Astrocyte of the spinal cord (primary cell): Measurements from ENCODE around the gene KCNQ5.

ENCODE experiments used
- DNase-seq: peaks from one replicate; pipeline ENCODE4 v3.0.0; 2011; ENCODE audit warnings: low read depth, low spot score
- H3K4me3 ChIP-seq: 2 replicates; pipeline ENCODE4 v1.5.1; 2011; ENCODE audit warnings: low read depth, mild to moderate bottlenecking, low read length, moderate library complexity
- CTCF ChIP-seq: IDR thresholded peaks from 2 replicates; pipeline ENCODE4 v1.5.1; 2012; ENCODE audit warnings: low read depth, mild to moderate bottlenecking, low read length, inconsistent platforms
- in situ Hi-C: cut with HindIII; loops from 2 replicates; pipeline ENCODE4 v1.10.0; 2017; ENCODE audit warnings: low sequenced_read_pairs

The KCNQ5 gene

DNA sequence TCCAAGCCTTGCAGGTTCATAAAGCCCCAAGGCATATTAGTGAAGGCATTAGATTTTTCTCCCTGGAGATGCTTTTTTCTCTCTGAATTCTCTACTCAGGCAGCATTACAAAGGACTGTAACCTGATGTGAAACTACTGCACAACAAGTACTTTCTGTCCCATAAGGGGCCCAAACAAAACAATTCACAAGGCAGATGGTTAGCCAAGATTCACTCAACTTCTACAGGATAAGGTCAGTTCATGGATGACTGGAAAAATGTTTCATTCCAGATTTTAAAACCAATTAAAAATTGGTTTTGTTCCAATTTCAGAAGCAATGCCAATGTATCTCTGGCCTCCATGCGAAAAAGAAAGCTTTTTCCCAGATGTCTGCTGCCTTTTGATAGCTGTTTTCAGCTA is 421.6 kb downstream of the KCNQ5 start:
- no peak overlapping the region for H3K4me3 ChIP-seq
- DNase-seq: no peak
- no peak for TF ChIP-seq CTCF
- in situ Hi-C loops: no loop called here

DNA sequence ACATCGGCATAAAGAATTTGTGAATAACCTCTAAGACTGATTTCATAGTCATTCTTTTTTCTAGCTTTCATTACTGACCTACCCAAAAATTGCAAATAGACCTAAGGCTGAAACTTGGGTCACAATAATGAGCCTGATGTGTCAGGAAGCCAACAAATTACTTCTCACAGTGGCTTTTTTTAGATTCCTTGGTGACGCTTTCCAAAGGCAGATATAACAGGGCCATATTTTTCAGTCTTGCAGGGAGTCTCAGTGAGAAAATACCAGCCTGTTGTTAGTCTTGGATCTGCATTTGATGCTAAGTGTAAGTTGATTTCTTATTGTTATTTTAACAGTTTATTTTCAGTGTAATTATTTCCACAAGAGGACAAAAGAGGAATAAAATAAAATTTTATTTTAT is 423.7 kb downstream of the KCNQ5 start:
- in situ Hi-C loops: no loop called here
- no peak for DNase-seq
- H3K4me3 ChIP-seq: no peak overlapping the region
- no peak for TF ChIP-seq CTCF

DNA sequence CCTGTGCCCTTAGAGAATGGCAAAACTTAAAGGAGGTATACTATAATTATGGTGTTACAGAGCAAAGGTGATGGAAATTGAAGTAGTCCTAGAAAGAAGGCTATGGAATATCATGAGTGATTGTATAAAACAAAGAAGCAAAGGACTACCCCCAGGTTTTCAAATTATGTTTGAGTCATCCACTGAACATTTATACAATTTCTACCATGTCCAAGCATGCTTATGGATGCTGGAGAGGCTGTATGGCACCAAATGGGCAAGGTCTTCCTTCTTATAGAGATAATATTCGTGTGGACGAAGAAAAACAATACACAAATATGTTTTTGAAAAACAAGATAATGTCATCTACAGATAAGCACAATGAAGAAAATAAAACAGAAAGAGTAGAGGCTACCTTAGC is 425.9 kb downstream of the KCNQ5 start:
- no peak for TF ChIP-seq CTCF
- H3K4me3 ChIP-seq: no peak overlapping the region
- in situ Hi-C loops: no loop called here
- DNase-seq: no peak

- in situ Hi-C loops: no loop called here
- no peak for DNase-seq
- no peak overlapping the region for H3K4me3 ChIP-seq
- TF ChIP-seq CTCF: no peak
These were observed 428.2 kb downstream of the KCNQ5 start for GRCh38 chr6:73049971-73050594.

DNA sequence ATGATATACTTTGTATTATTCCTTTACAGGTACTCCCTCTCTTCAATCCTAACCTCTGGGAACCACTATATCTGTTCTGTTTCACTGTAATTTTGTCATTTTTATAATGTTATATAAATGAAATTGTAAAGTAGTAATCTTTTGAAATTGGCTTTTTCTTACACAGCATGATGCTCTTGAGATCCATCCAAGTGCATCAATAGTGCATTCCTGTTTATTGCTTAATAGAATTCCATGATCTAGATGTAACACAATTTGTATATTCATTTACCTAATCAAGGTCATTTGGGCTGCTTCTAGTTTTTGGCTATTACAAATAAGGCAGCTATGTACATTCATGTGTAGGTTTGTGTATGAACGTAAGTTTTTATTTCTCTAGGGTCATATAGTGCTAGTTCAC is 428.8 kb downstream of the KCNQ5 start:
- no peak for TF ChIP-seq CTCF
- H3K4me3 ChIP-seq: no peak overlapping the region
- in situ Hi-C loops: no loop called here
- no peak for DNase-seq

DNA sequence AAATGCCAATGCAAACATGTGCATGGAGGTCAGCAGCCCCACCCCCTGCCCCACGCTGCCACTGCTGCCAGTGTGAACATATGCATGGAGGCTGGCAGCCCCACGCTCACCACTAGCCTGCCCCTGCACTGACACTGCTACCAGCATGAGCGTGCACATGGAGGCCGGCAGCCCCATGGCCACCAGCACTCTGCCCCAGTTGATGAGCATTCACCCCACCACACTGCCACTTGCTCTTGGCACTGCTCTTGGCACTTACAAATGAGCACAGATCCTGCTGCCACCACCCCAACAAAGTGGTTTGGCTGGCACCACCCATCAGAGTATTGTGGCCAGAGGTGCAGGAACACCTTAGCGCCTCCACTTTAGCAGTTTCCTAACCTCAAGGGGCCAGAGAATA is 429.3 kb downstream of the KCNQ5 start:
- TF ChIP-seq CTCF: no peak
- DNase-seq: no peak
- in situ Hi-C loops: no loop called here
- no peak overlapping the region for H3K4me3 ChIP-seq

- in situ Hi-C loops: no loop called here
- TF ChIP-seq CTCF: no peak
- DNase-seq: no peak
- H3K4me3 ChIP-seq: no peak overlapping the region
These were observed 433.1 kb downstream of the KCNQ5 start for GRCh38 chr6:73054958-73055357.
